Measurements from ENCODE around the gene CEACAM16. TPM values are rescaled to one million over a fixed set of nuclear protein-coding genes. Genes with fewer than 3 reads are reported as not detected.
A peak's percentile ranks its signal among the peaks of the same experiment; 100 is the strongest.

CEACAM16 gene
- total RNA-seq, 1 donor from 2014 or later, result not detected

GRCh38 chr19:44723952-44724319 lies 25.0 kb downstream of the CEACAM16 start:
- Mint-ChIP-seq H3K4me1 (ENCODE audit: low read depth) (peaks cover 4% of the 10 kb centered on the region), H3K9me3 (ENCODE audit: low read depth) (no peaks in the 10 kb centered on the region), H3K27ac (peak overlapping the region; percentile 46), H3K27me3 (no peaks in the 10 kb centered on the region), H3K4me3 (ENCODE audit: low read depth) (no peak overlapping the region), H3K36me3 (ENCODE audit: insufficient read depth) (no peaks in the 10 kb centered on the region)
- peak; percentile 76 for DNase-seq (ENCODE audit: low spot score, unreplicated experiment)
- peak; percentile 97 for TF ChIP-seq CTCF (IDR thresholded peaks at IDR 0.05; ENCODE audit: unreplicated experiment)

- H3K27me3 Mint-ChIP-seq, result no peaks in the 10 kb centered on the region
- peaks cover 4% of the 10 kb centered on the region for H3K4me1 Mint-ChIP-seq (ENCODE audit: low read depth)
- no peak overlapping the region for H3K4me3 Mint-ChIP-seq (ENCODE audit: low read depth)
- no peak for TF ChIP-seq CTCF (IDR thresholded peaks at IDR 0.05; ENCODE audit: unreplicated experiment)
- no peak overlapping the region for H3K27ac Mint-ChIP-seq
- H3K9me3 Mint-ChIP-seq (ENCODE audit: low read depth), result no peaks in the 10 kb centered on the region
- no peaks in the 10 kb centered on the region for H3K36me3 Mint-ChIP-seq (ENCODE audit: insufficient read depth)
- DNase-seq (ENCODE audit: low spot score, unreplicated experiment), result no peak
These were observed 26.3 kb downstream of the CEACAM16 start for GRCh38 chr19:44725251-44725650.

- no peak for TF ChIP-seq CTCF (IDR thresholded peaks at IDR 0.05; ENCODE audit: unreplicated experiment)
- H3K36me3 Mint-ChIP-seq (ENCODE audit: insufficient read depth), result no peaks in the 10 kb centered on the region
- H3K27me3 Mint-ChIP-seq, result no peaks in the 10 kb centered on the region
- no peak overlapping the region for H3K27ac Mint-ChIP-seq
- no peak overlapping the region for H3K4me3 Mint-ChIP-seq (ENCODE audit: low read depth)
- no peak for DNase-seq (ENCODE audit: low spot score, unreplicated experiment)
- peaks cover 4% of the 10 kb centered on the region for H3K4me1 Mint-ChIP-seq (ENCODE audit: low read depth)
- no peaks in the 10 kb centered on the region for H3K9me3 Mint-ChIP-seq (ENCODE audit: low read depth)
These were observed 26.7 kb downstream of the CEACAM16 start for GRCh38 chr19:44725684-44726083.

- Mint-ChIP-seq H3K27me3 (no peaks in the 10 kb centered on the region), H3K27ac (no peak overlapping the region), H3K4me1 (ENCODE audit: low read depth) (peaks cover 4% of the 10 kb centered on the region), H3K36me3 (ENCODE audit: insufficient read depth) (no peaks in the 10 kb centered on the region), H3K9me3 (ENCODE audit: low read depth) (no peaks in the 10 kb centered on the region), H3K4me3 (ENCODE audit: low read depth) (no peak overlapping the region)
- TF ChIP-seq CTCF (IDR thresholded peaks at IDR 0.05; ENCODE audit: unreplicated experiment), result no peak
- no peak for DNase-seq (ENCODE audit: low spot score, unreplicated experiment)
These were observed 27.5 kb downstream of the CEACAM16 start for GRCh38 chr19:44726465-44726864.

- Mint-ChIP-seq H3K9me3 (ENCODE audit: low read depth) (no peaks in the 10 kb centered on the region), H3K27me3 (peaks cover 2% of the 10 kb centered on the region), H3K36me3 (ENCODE audit: insufficient read depth) (no peaks in the 10 kb centered on the region), H3K4me3 (ENCODE audit: low read depth) (no peak overlapping the region), H3K4me1 (ENCODE audit: low read depth) (peaks cover 4% of the 10 kb centered on the region), H3K27ac (peak overlapping the region; percentile 41)
- no peak for TF ChIP-seq CTCF (IDR thresholded peaks at IDR 0.05; ENCODE audit: unreplicated experiment)
- no peak for DNase-seq (ENCODE audit: low spot score, unreplicated experiment)
These were observed 29.2 kb downstream of the CEACAM16 start for GRCh38 chr19:44728178-44728577.
